Fibroblast of mammary gland (primary cell): ENCODE measurements around the gene NAV3.

Experiments
- DNase-seq: peaks from one replicate; pipeline ENCODE4 v3.0.0-alpha.2; 2010; ENCODE audit warnings: low read depth
- H3K4me3 ChIP-seq: 2 replicates; pipeline ENCODE4 v1.5.1; 2011; ENCODE audit warnings: low read depth, mild to moderate bottlenecking, low read length, moderate library complexity; ENCODE audit not compliant: control insufficient read depth
- CTCF ChIP-seq: conservative IDR thresholded peaks from 2 replicates; pipeline ENCODE4 v1.5.1; 2011; ENCODE audit warnings: low read depth, low read length, inconsistent platforms; ENCODE audit not compliant: control insufficient read depth, insufficient read depth

The NAV3 gene

GRCh38 chr12:78118486-78118885, 287.8 kb downstream of the NAV3 start:
- no peak overlapping the region for H3K4me3 ChIP-seq
- TF ChIP-seq CTCF: no peak
- no peak for DNase-seq

- no peak for TF ChIP-seq CTCF
- no peak for DNase-seq
Observed at GRCh38 chr12:78119351-78119918, 288.7 kb downstream of the NAV3 start.

GRCh38 chr12:78120306-78120705, 289.6 kb downstream of the NAV3 start:
- no peak for TF ChIP-seq CTCF
- no peak overlapping the region for H3K4me3 ChIP-seq
- no peak for DNase-seq

More at GRCh38 chr12:78119351-78119918, 288.7 kb downstream of the NAV3 start:
- H3K4me3 ChIP-seq: no peak overlapping the region

GRCh38 chr12:78120866-78121560, 290.3 kb downstream of the NAV3 start:
- DNase-seq: peak; percentile 65
- no peak overlapping the region for H3K4me3 ChIP-seq
- peak; percentile 38 for TF ChIP-seq CTCF

GRCh38 chr12:78121969-78122610, 291.4 kb downstream of the NAV3 start:
- H3K4me3 ChIP-seq: no peak overlapping the region
- peak; percentile 62 for DNase-seq
- no peak for TF ChIP-seq CTCF

GRCh38 chr12:78128211-78128610, 297.5 kb downstream of the NAV3 start:
- TF ChIP-seq CTCF: no peak
- no peak for DNase-seq
- no peak overlapping the region for H3K4me3 ChIP-seq
